Measurements from ENCODE around the gene FAM53A.

The FAM53A gene

DNA sequence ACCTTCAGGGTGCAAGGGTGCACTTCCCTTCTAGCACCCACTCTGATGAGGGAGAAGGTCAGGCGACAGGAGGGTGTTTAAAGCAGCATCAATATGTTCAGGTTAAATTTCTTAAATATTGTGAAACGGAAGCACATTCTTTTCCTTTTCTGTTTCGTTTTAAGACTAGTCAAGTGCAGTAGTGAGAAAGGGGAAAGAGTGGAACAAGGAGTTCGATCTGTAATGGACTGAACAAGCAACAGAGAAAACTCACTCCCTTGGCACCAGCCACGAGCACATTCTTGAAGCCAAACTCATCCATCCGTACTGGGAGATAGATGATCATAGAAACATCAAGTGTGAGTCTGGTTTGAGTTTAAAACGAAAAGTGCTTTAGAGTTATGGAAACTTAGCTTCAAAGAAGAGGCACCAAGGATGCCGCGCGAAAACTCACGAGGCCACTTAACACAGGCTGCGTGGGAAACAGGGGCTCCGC lies 815 bp downstream of the FAM53A start:
- Histone ChIP-seq H3K4me3 (ENCODE audit: low read depth in 1 of 2, low read length in 1 of 2) (peak overlapping the region; percentile 67 to 83), H3K36me3 (no peaks in the 10 kb centered on the region), H3K4me1 (ENCODE audit: control insufficient read depth in 1 of 2, insufficient read depth in 1 of 2, low read depth in 1 of 2, low read length in 1 of 2) (peaks cover 17 to 20% of the 10 kb centered on the region in 2 experiments), H3K9me3 (no peaks in the 10 kb centered on the region), H3K27ac (peak overlapping the region; percentile 69), H3K27me3 (peaks cover 12% of the 10 kb centered on the region)
- TF ChIP-seq, protein P1, sequence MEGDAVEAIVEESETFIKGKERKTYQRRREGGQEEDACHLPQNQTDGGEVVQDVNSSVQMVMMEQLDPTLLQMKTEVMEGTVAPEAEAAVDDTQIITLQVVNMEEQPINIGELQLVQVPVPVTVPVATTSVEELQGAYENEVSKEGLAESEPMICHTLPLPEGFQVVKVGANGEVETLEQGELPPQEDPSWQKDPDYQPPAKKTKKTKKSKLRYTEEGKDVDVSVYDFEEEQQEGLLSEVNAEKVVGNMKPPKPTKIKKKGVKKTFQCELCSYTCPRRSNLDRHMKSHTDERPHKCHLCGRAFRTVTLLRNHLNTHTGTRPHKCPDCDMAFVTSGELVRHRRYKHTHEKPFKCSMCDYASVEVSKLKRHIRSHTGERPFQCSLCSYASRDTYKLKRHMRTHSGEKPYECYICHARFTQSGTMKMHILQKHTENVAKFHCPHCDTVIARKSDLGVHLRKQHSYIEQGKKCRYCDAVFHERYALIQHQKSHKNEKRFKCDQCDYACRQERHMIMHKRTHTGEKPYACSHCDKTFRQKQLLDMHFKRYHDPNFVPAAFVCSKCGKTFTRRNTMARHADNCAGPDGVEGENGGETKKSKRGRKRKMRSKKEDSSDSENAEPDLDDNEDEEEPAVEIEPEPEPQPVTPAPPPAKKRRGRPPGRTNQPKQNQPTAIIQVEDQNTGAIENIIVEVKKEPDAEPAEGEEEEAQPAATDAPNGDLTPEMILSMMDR (IDR thresholded peaks at IDR 0.05) = no peak

GRCh38 chr4:1682860-1683259 lies 1.3 kb downstream of the FAM53A start:
- Histone ChIP-seq H3K4me3 (ENCODE audit: low read depth in 1 of 2, low read length in 1 of 2) (peak overlapping the region; percentile 67 to 83), H3K36me3 (no peaks in the 10 kb centered on the region), H3K9me3 (no peaks in the 10 kb centered on the region), H3K27ac (peak overlapping the region; percentile 69), H3K27me3 (peaks cover 12% of the 10 kb centered on the region), H3K4me1 (ENCODE audit: control insufficient read depth in 1 of 2, insufficient read depth in 1 of 2, low read depth in 1 of 2, low read length in 1 of 2) (peaks cover 17 to 20% of the 10 kb centered on the region in 2 experiments)
- TF ChIP-seq, protein P1 (IDR thresholded peaks at IDR 0.05) = no peak

GRCh38 chr4:1678244-1678643 lies 5.9 kb downstream of the FAM53A start:
- no peaks in the 10 kb centered on the region for H3K36me3 ChIP-seq
- no peak overlapping the region for H3K4me3 ChIP-seq (ENCODE audit: low read depth in 1 of 2, low read length in 1 of 2)
- no peak overlapping the region for H3K27ac ChIP-seq
- peaks cover 4 to 6% of the 10 kb centered on the region in 2 experiments for H3K4me1 ChIP-seq (ENCODE audit: control insufficient read depth in 1 of 2, insufficient read depth in 1 of 2, low read depth in 1 of 2, low read length in 1 of 2)
- TF ChIP-seq, protein P1 (IDR thresholded peaks at IDR 0.05) = no peak
- no peaks in the 10 kb centered on the region for H3K9me3 ChIP-seq
- peaks cover 4% of the 10 kb centered on the region for H3K27me3 ChIP-seq

DNA sequence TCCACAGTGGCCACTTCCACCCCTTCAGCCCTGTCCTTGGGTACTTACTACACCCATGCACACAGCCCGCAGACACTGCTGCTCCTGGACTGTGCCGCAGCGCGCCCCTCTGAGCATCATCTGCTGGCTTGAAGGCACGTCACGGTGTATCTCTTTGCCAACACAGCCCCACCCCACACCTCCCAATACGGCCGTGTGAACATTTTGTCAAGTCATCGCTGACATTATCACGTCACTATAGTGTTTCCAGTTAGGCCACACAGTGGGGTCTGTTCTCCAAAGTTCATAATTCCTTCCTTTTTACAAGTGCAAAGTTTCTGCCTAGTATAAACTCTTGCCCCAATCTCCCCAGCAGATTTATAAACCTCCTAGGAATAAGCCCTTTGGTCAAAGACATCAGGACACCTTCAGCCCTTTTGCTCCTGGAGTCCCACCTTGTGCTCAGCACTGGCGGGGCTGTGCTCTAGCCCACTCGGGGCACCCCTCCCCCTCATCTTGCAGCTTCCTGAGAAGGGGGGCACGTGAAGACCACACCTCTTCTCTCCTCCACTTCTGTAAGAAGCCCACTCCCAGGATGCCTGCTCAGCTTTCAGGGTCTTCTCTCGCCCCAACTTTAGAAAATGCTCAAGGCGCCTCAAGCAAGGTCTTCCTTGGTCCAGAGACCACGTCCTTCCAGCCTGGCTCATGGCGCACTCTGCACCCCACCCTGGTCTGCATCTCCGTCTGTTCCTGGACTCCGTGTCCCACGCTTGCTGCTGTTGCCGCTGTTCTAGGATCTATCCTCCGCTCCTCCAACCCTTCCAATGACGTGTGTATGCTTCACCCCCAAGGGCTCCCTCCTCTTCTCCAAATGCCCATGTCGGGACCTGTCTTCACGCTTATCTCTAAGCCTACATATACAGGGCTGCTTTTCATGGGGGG lies 7.2 kb downstream of the FAM53A start:
- no peaks in the 10 kb centered on the region for H3K4me1 ChIP-seq (ENCODE audit: control insufficient read depth in 1 of 2, insufficient read depth in 1 of 2, low read depth in 1 of 2, low read length in 1 of 2)
- H3K27ac ChIP-seq = no peak overlapping the region
- no peaks in the 10 kb centered on the region for H3K36me3 ChIP-seq
- TF ChIP-seq, protein P1 (IDR thresholded peaks at IDR 0.05) = no peak
- H3K9me3 ChIP-seq = no peaks in the 10 kb centered on the region
- no peaks in the 10 kb centered on the region for H3K27me3 ChIP-seq
- H3K4me3 ChIP-seq (ENCODE audit: low read depth in 1 of 2, low read length in 1 of 2) = no peak overlapping the region

DNA sequence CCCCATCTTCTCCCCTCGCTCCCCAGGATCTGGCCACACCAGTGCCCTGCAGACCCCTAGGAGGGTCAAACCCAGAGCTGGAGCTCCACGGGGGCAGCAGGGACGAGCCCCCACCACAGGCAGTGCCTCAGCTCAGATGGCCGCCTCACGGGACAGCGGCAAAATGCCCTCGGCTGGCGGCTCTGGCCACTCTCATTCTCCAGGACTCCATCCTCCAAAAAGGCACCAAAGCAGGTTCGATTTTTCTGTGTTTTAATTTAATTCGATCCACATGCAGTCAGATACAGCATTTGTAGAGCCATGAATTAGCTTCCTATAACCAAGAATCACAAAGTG lies 8.3 kb downstream of the FAM53A start:
- no peaks in the 10 kb centered on the region for H3K36me3 ChIP-seq
- H3K4me3 ChIP-seq (ENCODE audit: low read depth in 1 of 2, low read length in 1 of 2) = no peak overlapping the region
- TF ChIP-seq, protein P1 (IDR thresholded peaks at IDR 0.05) = no peak
- H3K27ac ChIP-seq = no peak overlapping the region
- no peaks in the 10 kb centered on the region for H3K27me3 ChIP-seq
- no peaks in the 10 kb centered on the region for H3K9me3 ChIP-seq
- no peaks in the 10 kb centered on the region for H3K4me1 ChIP-seq (ENCODE audit: control insufficient read depth in 1 of 2, insufficient read depth in 1 of 2, low read depth in 1 of 2, low read length in 1 of 2)
